ENCODE data around the gene TMEM141. TPM values are rescaled to one million over a fixed set of nuclear protein-coding genes. Genes with fewer than 3 reads are reported as not detected.

The TMEM141 gene
- total and polyA plus RNA-seq, 2 experiments from 2014 or later, result 200 to 238 TPM

GRCh38 chr9:136825295-136826187, 34.4 kb downstream of the TMEM141 start:
- TF ChIP-seq CTCF (IDR thresholded peaks at IDR 0.05; ENCODE audit: low read depth, low read length), result no peak
- Histone ChIP-seq H3K4me3 (no peak overlapping the region), H3K9me3 (ENCODE audit: low read depth) (no peaks in the 10 kb centered on the region), H3K27me3 (no peaks in the 10 kb centered on the region), H3K36me3 (peaks cover 24% of the 10 kb centered on the region), H3K27ac (no peak overlapping the region), H3K4me1 (ENCODE audit: low read depth) (peaks cover 3% of the 10 kb centered on the region)
- DNase-seq (ENCODE audit: low read depth in 1 of 2, low spot score in 1 of 2), result no peak

GRCh38 chr9:136826188-136826541, 35.0 kb downstream of the TMEM141 start:
- peaks cover 30% of the 10 kb centered on the region for H3K36me3 ChIP-seq
- H3K4me3 ChIP-seq, result no peak overlapping the region
- H3K27me3 ChIP-seq, result no peaks in the 10 kb centered on the region
- H3K4me1 ChIP-seq (ENCODE audit: low read depth), result peaks cover 3% of the 10 kb centered on the region
- no peaks in the 10 kb centered on the region for H3K9me3 ChIP-seq (ENCODE audit: low read depth)
- DNase-seq (ENCODE audit: low read depth in 1 of 2, low spot score in 1 of 2), result no peak
- no peak for TF ChIP-seq CTCF (IDR thresholded peaks at IDR 0.05; ENCODE audit: low read depth, low read length)
- H3K27ac ChIP-seq, result no peak overlapping the region

- DNase-seq (ENCODE audit: low read depth in 1 of 2, low spot score in 1 of 2), result no peak
- H3K36me3 ChIP-seq, result peaks cover 31% of the 10 kb centered on the region
- H3K4me3 ChIP-seq, result no peak overlapping the region
- H3K27ac ChIP-seq, result no peak overlapping the region
- H3K9me3 ChIP-seq (ENCODE audit: low read depth), result no peaks in the 10 kb centered on the region
- H3K4me1 ChIP-seq (ENCODE audit: low read depth), result no peaks in the 10 kb centered on the region
- no peak for TF ChIP-seq CTCF (IDR thresholded peaks at IDR 0.05; ENCODE audit: low read depth, low read length)
- H3K27me3 ChIP-seq, result no peaks in the 10 kb centered on the region
Observed at GRCh38 chr9:136826703-136827582, 35.8 kb downstream of the TMEM141 start.

- H3K4me1 ChIP-seq (ENCODE audit: low read depth), result no peaks in the 10 kb centered on the region
- peaks cover 38% of the 10 kb centered on the region for H3K36me3 ChIP-seq
- no peaks in the 10 kb centered on the region for H3K9me3 ChIP-seq (ENCODE audit: low read depth)
- H3K27me3 ChIP-seq, result no peaks in the 10 kb centered on the region
- H3K4me3 ChIP-seq, result no peak overlapping the region
- DNase-seq (ENCODE audit: low read depth in 1 of 2, low spot score in 1 of 2), result no peak
- H3K27ac ChIP-seq, result no peak overlapping the region
- no peak for TF ChIP-seq CTCF (IDR thresholded peaks at IDR 0.05; ENCODE audit: low read depth, low read length)
Observed at GRCh38 chr9:136827794-136828473, 36.8 kb downstream of the TMEM141 start.

GRCh38 chr9:136828474-136829140, 37.5 kb downstream of the TMEM141 start:
- peaks cover 37% of the 10 kb centered on the region for H3K36me3 ChIP-seq
- H3K4me1 ChIP-seq (ENCODE audit: low read depth), result no peaks in the 10 kb centered on the region
- H3K27ac ChIP-seq, result no peak overlapping the region
- no peak for TF ChIP-seq CTCF (IDR thresholded peaks at IDR 0.05; ENCODE audit: low read depth, low read length)
- H3K9me3 ChIP-seq (ENCODE audit: low read depth), result no peaks in the 10 kb centered on the region
- no peaks in the 10 kb centered on the region for H3K27me3 ChIP-seq
- no peak for DNase-seq (ENCODE audit: low read depth in 1 of 2, low spot score in 1 of 2)
- no peak overlapping the region for H3K4me3 ChIP-seq

All from cardiac muscle cell (in vitro differentiated cells and primary cell).